K562 (cell line): ENCODE results near the gene PHPT1. TPM values are rescaled to one million over a fixed set of nuclear protein-coding genes. Genes with fewer than 3 reads are reported as not detected.

Source experiments
- CBX3 ChIP-seq, 2 experiments: IDR thresholded peaks; 1 replicate in 1 of 2; 2 replicates in 1 of 2; pipeline ENCODE4 v1.6.1; 2012; ENCODE audit warnings: inconsistent platforms in 2 of 2, low read length in 2 of 2, borderline replicate concordance in 1 of 2, control low read depth in 1 of 2
- KDM2B ChIP-seq: fragments of 250-450 bp; sonication (Bioruptor Pico); IDR thresholded peaks from 2 replicates; pipeline ENCODE4 v1.8.0; 2021; ENCODE audit warnings: mild to moderate bottlenecking, moderate library complexity
- MYBL2 ChIP-seq, 2 experiments: fragments of 450-650 bp in 1 of 2; sonication (generic) in 1 of 2; formaldehyde crosslinking in 1 of 2; IDR thresholded peaks; 2 replicates each; pipeline versions ENCODE4 v1.6.1 to v1.8.1; 2017 to 2022; ENCODE audit warnings: borderline replicate concordance in 1 of 2, inconsistent platforms in 1 of 2, low read depth in 1 of 2, mild to moderate bottlenecking in 1 of 2, missing genetic modification reagents in 1 of 2, moderate library complexity in 1 of 2
- NFXL1 ChIP-seq: fragments of 450-650 bp; formaldehyde crosslinking; IDR thresholded peaks from 2 replicates; pipeline ENCODE4 v1.4.0; 2021; ENCODE audit warnings: mild to moderate bottlenecking
- PCBP2 ChIP-seq: fragments of 200-400 bp; formaldehyde crosslinking; IDR thresholded peaks from 2 replicates; pipeline ENCODE4 v1.6.1; 2018; ENCODE audit warnings: low read length, low read depth, mild to moderate bottlenecking, moderate library complexity; ENCODE audit not compliant: poor library complexity, severe bottlenecking
- SIN3A ChIP-seq, 2 experiments: fragments of 150-350 bp in 1 of 2; IDR thresholded peaks; 2 replicates each; pipeline ENCODE4 v1.6.1; 2011 to 2016; ENCODE audit warnings: borderline replicate concordance in 2 of 2, low read depth in 2 of 2, low read length in 2 of 2, mild to moderate bottlenecking in 2 of 2, moderate library complexity in 2 of 2; ENCODE audit not compliant: control insufficient read depth in 1 of 2
- TCF7 ChIP-seq: sonication (generic); IDR thresholded peaks from 2 replicates; pipeline ENCODE4 v1.6.1; 2016; ENCODE audit warnings: antibody characterized with exemption, borderline replicate concordance
- polyA plus RNA-seq, 8 experiments: library from polyadenylated mRNA; depleted of rRNA in 4 of 8; stranded (reverse) in 5 of 8; unstranded in 3 of 8; fragments of >200 nt; fragmentation: Nextera tagmentation in 2 of 8; fragmentation: Illumina TruSeq in 1 of 8; extraction: Ambion mirVana in 2 of 8; extraction: Trizol in 1 of 8; gene quantifications; 2 replicates each; pipeline versions ENCODE4 v1.2.1 to v1.2.3, GENCODE V29; 2011 to 2014; ENCODE audit warnings: inconsistent platforms in 1 of 8, missing spikeins in 1 of 8
- total RNA-seq, 7 experiments: library from RNA; depleted of rRNA in 6 of 7; stranded (reverse); fragments of >200 nt in 6 of 7; fragmentation: Illumina TruSeq in 2 of 7; extraction: Trizol in 2 of 7; gene quantifications; 2 replicates each; pipeline versions ENCODE4 v1.2.1 to v1.2.3, GENCODE V29; 2011 to 2021; ENCODE audit warnings: low replicate concordance in 1 of 7
- TF ChIP-seq, protein P1 (sequence below): fragments of 250-450 bp; sonication (Bioruptor Pico); IDR thresholded peaks from 2 replicates; pipeline ENCODE4 v1.5.0; 2021; ENCODE audit warnings: mild to moderate bottlenecking, borderline replicate concordance
- TF ChIP-seq, protein P2 (sequence below): fragments of 200-600 bp; sonication (generic); IDR thresholded peaks from one replicate; pipeline ENCODE4 v1.6.1; 2012; ENCODE audit warnings: mild to moderate bottlenecking, low read depth, low read length, inconsistent platforms
- TF ChIP-seq, protein P3 (sequence below): fragments of 250-450 bp; sonication (Bioruptor Pico); IDR thresholded peaks from 2 replicates; pipeline ENCODE4 v1.4.0; 2020

PHPT1 gene
- total and polyA plus RNA-seq, 9 of the 15 experiments (the other 6 are each of a cell fraction or from before 2014, with no cell fraction given): 20.9 to 166 (median 129) TPM

DNA sequence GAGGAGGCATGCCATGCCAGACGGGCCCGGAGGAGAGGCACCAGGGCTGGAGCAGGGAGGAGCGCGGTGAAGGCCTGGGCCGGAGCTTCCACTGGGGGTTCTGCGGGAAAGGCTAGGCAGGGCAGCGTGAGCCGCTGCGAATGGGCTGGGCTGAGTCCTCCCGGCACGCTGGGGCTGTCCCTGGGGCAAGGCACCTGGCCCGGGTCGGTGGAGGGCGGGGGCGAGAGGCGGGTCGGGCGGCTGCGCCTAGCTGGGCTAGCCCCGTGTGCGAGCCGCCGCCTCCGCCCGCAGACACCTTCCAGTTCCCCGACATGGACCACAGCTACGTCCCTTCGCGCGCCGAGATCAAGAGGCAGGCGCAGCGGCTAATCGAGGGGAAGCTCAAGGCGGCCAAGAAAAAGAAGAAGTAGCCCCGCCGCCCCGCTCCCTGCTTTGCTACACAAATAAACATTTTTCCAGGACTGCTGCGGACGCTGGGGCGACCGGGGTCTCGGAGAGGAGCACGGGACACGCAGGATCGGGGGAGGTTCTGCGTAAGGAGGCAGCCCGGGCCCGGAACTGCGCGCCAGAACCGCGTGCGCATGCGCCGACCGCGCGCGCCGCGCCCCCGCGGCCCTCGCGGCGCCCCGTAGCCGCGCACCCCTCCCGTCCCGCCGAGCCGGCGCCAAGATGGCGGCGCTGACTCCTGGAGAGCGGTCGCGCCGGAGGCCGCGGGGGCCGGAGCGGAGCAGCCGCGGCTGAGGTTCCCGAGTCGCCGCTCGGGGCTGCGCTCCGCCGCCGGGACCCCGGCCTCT, 41.7 kb upstream of the PHPT1 start, which contains the start of gene RABL6 (continued):
- TF ChIP-seq, protein P1, sequence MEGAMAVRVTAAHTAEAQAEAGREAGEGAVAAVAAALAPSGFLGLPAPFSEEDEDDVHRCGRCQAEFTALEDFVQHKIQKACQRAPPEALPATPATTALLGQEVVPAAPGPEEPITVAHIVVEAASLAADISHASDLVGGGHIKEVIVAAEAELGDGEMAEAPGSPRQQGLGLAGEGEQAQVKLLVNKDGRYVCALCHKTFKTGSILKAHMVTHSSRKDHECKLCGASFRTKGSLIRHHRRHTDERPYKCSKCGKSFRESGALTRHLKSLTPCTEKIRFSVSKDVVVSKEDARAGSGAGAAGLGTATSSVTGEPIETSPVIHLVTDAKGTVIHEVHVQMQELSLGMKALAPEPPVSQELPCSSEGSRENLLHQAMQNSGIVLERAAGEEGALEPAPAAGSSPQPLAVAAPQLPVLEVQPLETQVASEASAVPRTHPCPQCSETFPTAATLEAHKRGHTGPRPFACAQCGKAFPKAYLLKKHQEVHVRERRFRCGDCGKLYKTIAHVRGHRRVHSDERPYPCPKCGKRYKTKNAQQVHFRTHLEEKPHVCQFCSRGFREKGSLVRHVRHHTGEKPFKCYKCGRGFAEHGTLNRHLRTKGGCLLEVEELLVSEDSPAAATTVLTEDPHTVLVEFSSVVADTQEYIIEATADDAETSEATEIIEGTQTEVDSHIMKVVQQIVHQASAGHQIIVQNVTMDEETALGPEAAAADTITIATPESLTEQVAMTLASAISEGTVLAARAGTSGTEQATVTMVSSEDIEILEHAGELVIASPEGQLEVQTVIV (CRISPR knock-in tag): no peak
- TF ChIP-seq CBX3 (IDR thresholded peaks at IDR 0.05; ENCODE audit: borderline replicate concordance in 1 of 2, low read length in 2 of 2) (peak in 1 of 2 experiments; percentile 14; a peak in 1 of 3 replicates), MYBL2 (IDR thresholded peaks at IDR 0.05; ENCODE audit: low read depth) (no peak), MYBL2 (CRISPR knock-in tag; IDR thresholded peaks at IDR 0.05; ENCODE audit: borderline replicate concordance) (no peak), KDM2B (CRISPR knock-in tag) (0 out of 2 replicates have a peak, but pooled peaks have one; percentile 48), SIN3A (IDR thresholded peaks at IDR 0.05; ENCODE audit: borderline replicate concordance in 2 of 2, control insufficient read depth in 1 of 2, low read depth in 2 of 2, low read length in 2 of 2) (peak in 1 of 2 experiments; percentile 77; a peak in 2 of 4 replicates), PCBP2 (no peak), NFXL1 (CRISPR knock-in tag) (no peak), TCF7 (no peak)
- TF ChIP-seq, protein P2, sequence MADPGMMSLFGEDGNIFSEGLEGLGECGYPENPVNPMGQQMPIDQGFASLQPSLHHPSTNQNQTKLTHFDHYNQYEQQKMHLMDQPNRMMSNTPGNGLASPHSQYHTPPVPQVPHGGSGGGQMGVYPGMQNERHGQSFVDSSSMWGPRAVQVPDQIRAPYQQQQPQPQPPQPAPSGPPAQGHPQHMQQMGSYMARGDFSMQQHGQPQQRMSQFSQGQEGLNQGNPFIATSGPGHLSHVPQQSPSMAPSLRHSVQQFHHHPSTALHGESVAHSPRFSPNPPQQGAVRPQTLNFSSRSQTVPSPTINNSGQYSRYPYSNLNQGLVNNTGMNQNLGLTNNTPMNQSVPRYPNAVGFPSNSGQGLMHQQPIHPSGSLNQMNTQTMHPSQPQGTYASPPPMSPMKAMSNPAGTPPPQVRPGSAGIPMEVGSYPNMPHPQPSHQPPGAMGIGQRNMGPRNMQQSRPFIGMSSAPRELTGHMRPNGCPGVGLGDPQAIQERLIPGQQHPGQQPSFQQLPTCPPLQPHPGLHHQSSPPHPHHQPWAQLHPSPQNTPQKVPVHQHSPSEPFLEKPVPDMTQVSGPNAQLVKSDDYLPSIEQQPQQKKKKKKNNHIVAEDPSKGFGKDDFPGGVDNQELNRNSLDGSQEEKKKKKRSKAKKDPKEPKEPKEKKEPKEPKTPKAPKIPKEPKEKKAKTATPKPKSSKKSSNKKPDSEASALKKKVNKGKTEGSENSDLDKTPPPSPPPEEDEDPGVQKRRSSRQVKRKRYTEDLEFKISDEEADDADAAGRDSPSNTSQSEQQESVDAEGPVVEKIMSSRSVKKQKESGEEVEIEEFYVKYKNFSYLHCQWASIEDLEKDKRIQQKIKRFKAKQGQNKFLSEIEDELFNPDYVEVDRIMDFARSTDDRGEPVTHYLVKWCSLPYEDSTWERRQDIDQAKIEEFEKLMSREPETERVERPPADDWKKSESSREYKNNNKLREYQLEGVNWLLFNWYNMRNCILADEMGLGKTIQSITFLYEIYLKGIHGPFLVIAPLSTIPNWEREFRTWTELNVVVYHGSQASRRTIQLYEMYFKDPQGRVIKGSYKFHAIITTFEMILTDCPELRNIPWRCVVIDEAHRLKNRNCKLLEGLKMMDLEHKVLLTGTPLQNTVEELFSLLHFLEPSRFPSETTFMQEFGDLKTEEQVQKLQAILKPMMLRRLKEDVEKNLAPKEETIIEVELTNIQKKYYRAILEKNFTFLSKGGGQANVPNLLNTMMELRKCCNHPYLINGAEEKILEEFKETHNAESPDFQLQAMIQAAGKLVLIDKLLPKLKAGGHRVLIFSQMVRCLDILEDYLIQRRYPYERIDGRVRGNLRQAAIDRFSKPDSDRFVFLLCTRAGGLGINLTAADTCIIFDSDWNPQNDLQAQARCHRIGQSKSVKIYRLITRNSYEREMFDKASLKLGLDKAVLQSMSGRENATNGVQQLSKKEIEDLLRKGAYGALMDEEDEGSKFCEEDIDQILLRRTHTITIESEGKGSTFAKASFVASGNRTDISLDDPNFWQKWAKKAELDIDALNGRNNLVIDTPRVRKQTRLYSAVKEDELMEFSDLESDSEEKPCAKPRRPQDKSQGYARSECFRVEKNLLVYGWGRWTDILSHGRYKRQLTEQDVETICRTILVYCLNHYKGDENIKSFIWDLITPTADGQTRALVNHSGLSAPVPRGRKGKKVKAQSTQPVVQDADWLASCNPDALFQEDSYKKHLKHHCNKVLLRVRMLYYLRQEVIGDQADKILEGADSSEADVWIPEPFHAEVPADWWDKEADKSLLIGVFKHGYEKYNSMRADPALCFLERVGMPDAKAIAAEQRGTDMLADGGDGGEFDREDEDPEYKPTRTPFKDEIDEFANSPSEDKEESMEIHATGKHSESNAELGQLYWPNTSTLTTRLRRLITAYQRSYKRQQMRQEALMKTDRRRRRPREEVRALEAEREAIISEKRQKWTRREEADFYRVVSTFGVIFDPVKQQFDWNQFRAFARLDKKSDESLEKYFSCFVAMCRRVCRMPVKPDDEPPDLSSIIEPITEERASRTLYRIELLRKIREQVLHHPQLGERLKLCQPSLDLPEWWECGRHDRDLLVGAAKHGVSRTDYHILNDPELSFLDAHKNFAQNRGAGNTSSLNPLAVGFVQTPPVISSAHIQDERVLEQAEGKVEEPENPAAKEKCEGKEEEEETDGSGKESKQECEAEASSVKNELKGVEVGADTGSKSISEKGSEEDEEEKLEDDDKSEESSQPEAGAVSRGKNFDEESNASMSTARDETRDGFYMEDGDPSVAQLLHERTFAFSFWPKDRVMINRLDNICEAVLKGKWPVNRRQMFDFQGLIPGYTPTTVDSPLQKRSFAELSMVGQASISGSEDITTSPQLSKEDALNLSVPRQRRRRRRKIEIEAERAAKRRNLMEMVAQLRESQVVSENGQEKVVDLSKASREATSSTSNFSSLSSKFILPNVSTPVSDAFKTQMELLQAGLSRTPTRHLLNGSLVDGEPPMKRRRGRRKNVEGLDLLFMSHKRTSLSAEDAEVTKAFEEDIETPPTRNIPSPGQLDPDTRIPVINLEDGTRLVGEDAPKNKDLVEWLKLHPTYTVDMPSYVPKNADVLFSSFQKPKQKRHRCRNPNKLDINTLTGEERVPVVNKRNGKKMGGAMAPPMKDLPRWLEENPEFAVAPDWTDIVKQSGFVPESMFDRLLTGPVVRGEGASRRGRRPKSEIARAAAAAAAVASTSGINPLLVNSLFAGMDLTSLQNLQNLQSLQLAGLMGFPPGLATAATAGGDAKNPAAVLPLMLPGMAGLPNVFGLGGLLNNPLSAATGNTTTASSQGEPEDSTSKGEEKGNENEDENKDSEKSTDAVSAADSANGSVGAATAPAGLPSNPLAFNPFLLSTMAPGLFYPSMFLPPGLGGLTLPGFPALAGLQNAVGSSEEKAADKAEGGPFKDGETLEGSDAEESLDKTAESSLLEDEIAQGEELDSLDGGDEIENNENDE: no peak
- TF ChIP-seq, protein P3, sequence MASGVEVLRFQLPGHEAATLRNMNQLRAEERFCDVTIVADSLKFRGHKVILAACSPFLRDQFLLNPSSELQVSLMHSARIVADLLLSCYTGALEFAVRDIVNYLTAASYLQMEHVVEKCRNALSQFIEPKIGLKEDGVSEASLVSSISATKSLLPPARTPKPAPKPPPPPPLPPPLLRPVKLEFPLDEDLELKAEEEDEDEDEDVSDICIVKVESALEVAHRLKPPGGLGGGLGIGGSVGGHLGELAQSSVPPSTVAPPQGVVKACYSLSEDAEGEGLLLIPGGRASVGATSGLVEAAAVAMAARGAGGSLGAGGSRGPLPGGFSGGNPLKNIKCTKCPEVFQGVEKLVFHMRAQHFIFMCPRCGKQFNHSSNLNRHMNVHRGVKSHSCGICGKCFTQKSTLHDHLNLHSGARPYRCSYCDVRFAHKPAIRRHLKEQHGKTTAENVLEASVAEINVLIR (CRISPR knock-in tag): no peak
